ENCODE results near the gene ERC2.
"Not testable (repeated sequence)": the region's sequence is repeated elsewhere in the genome, so short reads cannot be mapped to it uniquely, and the experiment has no call there.

Gene ERC2

GRCh38 chr3:56076746-56077145 lies 391.5 kb downstream of the ERC2 start:
- DNase-seq (ENCODE audit: low read depth in 1 of 2, low spot score in 1 of 2): no peak

DNA sequence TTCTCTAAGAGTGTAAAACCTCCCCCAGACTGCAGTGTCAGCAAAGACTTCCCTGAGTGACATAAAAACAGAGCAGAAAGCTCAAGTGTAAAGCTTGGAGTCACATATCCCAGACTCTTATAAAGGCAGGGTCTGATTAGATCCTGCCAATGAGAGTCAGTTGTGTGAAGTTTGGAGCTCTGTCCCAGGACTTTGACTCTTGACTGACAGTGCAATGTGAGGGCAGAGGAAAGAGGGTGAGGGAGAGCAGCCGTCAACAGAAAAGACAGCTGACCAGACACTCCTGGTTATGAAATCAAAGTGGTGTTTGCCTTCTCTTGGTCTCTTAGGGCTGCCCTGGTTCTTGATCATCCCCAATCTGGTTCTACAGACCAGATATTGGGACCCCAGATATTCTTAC lies 393.2 kb downstream of the ERC2 start:
- no peak for DNase-seq (ENCODE audit: low read depth in 1 of 2, low spot score in 1 of 2)

GRCh38 chr3:56069766-56070165 lies 398.5 kb downstream of the ERC2 start:
- no peak for DNase-seq (ENCODE audit: low read depth in 1 of 2, low spot score in 1 of 2)

DNA sequence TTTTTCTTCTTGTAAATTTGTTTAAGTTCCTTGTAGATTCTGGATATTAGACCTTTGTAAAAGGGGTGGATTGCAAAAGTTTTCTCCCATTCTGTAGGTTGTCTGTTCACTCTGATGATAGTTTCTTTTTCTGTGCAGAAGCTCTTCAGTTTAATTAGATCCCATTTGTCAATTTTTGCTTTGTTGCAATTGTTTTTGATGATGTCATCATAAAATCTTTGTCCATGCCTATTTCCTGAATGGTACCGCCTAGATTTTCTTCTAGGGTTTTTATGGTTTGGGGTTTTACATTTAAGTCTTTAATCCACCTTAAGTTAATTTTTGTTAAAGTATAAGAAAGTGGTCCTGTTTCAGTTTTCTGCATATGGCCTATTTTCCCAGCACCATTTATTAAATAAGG lies 401.9 kb downstream of the ERC2 start:
- DNase-seq (ENCODE audit: low read depth in 1 of 2, low spot score in 1 of 2): not testable (repeated sequence)

DNA sequence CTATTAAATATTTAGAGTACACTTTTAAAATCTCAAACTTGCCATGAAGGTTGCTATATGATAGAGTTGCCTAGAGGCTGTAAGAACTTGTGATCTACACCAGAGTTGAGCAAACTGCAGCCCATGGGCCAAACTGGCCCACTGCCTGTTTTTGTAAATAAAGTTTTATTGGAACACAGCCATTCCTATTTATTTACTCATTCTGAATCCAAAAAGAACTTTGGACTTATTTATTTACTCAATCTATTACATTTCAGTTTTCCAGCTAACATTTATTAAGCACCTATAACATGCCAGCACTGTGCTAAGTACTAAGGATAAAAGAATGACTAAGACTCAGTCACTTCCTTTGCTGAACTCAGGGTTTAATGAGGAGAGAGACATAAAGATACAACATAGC lies 403.6 kb downstream of the ERC2 start:
- DNase-seq (ENCODE audit: low read depth in 1 of 2, low spot score in 1 of 2): no peak

DNA sequence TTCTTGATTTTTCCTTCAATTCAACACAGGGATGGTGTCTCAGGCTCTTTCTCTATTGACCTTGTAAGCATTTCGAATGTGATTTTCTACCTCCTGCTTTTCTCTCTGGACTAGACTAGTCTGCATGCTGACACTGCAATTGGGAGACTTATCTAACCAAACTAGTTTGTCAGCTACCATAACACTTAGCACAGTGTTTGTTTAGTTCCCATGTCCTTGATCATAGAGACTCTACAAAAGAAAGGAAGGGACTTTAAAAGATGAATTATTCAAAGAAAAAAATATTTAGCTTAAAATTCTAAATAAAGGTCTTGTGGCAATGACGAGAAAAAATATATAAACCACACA lies 407.0 kb downstream of the ERC2 start:
- DNase-seq (ENCODE audit: low read depth in 1 of 2, low spot score in 1 of 2): no peak

DNA sequence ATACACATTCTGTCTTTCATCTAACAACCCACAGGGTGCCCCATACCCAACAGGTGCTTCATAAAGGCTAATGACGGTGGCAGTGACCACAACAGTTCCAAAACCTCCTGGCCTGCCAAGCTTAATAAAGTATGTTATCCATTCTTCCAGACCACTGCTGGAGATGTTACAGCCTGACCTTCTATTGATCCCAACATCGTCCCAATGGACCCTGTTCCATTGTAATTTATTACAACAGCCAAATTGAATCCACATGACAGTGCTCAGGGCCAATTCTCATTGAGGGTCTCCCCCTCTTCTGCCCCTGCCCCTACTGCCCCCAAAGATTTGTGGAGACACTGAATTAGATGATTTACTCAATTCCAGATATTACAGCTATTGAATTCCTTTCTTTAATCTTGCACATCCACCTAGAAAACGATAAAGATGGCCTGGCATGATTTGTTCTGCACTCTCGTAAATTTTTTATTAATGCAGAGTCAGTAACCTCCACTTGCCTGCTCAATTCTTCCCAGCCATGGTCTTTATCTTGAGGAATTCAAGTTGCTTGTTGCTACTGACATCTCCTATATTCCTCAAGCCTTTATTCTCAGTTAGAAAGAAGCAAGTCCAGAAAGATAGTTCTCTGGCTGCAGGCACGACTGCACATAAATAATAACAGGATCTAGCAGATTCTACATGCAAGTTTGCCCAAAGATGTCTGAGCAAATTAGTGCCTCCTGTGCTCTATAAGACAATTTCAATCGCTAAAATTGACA lies 407.6 kb downstream of the ERC2 start:
- DNase-seq (ENCODE audit: low read depth in 1 of 2, low spot score in 1 of 2): no peak

- no peak for DNase-seq (ENCODE audit: low read depth in 1 of 2, low spot score in 1 of 2)
These were observed 408.5 kb downstream of the ERC2 start for GRCh38 chr3:56059731-56060130.

- DNase-seq (ENCODE audit: low read depth in 1 of 2, low spot score in 1 of 2): no peak
These were observed 412.3 kb downstream of the ERC2 start for GRCh38 chr3:56055951-56056350.

DNA sequence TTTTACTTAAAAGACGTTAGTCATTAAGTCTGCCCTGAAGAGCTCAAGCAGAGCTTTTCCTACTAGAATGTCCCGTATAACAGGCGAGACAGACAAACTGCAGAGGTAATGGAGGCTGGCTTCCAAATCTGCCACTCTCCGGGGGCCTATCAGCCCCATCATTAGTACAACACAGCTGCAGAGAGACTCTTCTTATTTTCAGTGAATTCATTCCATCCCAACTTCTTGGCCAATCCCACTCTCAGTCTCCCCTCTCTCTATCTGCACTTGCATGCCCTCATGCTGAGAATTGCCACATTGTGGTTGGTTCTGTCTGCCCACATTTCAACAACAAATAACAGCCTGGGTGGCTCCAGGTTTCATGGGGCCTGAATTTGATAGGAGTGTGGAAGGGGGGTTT lies 412.7 kb downstream of the ERC2 start:
- DNase-seq (ENCODE audit: low read depth in 1 of 2, low spot score in 1 of 2): no peak

DNA sequence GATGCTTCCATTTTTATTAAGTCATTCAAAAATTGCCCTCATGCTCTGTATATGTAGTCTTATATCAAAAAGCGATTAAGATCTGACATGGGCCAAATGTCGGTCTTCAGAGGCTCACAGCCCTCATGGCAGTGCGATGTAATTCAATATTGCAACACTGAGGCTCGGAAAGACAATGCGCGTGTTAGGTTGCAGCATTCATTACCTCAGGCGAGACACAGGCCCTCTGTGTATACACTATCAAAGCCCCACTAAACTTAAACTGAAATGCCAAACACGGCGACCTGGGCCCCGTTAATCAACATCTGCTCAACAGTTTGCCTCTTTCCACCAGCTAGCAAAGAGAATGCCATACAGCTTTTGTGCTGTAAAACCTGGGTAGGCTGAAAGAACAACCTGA lies 413.4 kb downstream of the ERC2 start:
- DNase-seq (ENCODE audit: low read depth in 1 of 2, low spot score in 1 of 2): no peak

DNA sequence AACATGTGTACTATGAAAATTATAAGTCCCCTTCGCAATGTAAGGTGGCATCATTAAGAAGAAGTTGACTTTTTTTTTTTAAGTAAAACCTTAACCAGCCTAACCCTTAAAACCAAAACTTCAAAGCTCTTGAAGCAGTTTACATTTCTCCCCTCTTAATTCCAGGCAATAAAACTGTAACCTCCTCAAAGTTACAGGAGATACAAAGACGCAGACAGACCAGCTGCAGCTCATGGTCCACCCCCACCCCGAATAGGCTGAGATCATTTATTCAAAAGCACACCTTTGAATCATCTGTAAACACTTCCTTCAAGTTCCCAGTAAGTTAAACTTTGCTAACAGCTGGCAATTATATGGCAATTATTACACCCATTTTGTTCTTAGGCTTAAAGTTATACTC lies 414.5 kb downstream of the ERC2 start:
- DNase-seq (ENCODE audit: low read depth in 1 of 2, low spot score in 1 of 2): no peak

- no peak for DNase-seq (ENCODE audit: low read depth in 1 of 2, low spot score in 1 of 2)
These were observed 416.1 kb downstream of the ERC2 start for GRCh38 chr3:56052188-56052587.

DNA sequence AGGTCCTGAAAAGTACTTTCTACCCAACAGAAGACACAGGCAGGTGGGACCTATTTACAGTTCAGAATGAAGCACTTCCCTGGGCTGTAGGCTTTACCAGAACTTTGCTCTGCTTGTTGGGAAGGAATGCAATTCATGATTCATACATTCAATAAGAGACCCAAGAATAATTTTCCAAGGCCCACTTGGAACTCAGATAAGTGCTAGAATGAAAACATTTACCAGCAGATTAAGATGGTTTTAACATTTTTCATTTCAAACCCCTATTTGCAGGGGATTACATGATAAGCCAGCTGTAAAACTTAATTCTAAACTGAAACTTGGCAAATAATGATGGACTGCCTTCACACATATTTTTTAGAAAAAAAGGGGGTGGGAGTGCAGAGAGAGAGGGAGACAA lies 417.2 kb downstream of the ERC2 start:
- DNase-seq (ENCODE audit: low read depth in 1 of 2, low spot score in 1 of 2): no peak

DNA sequence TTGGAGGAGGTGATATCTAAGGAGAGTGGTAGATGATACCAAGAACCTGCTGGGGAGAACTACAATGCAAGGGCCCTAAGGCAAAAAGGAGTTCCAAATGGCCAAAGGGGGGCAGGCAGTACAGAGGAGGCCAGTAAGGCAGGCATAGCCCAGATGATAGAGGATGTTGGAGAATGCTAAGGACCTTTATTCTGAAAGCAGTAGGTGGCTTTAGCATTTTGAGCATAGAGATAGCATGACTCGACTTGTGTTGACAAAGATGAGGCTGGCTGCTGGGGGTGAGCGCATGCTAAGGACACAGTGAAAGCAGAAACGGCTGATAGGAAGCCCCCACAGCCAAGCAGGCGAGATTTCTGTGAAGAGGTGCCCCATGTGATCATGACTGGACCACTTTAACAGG lies 419.3 kb downstream of the ERC2 start:
- DNase-seq (ENCODE audit: low read depth in 1 of 2, low spot score in 1 of 2): no peak

- no peak for DNase-seq (ENCODE audit: low read depth in 1 of 2, low spot score in 1 of 2)
These were observed 419.9 kb downstream of the ERC2 start for GRCh38 chr3:56048331-56048730.

DNA sequence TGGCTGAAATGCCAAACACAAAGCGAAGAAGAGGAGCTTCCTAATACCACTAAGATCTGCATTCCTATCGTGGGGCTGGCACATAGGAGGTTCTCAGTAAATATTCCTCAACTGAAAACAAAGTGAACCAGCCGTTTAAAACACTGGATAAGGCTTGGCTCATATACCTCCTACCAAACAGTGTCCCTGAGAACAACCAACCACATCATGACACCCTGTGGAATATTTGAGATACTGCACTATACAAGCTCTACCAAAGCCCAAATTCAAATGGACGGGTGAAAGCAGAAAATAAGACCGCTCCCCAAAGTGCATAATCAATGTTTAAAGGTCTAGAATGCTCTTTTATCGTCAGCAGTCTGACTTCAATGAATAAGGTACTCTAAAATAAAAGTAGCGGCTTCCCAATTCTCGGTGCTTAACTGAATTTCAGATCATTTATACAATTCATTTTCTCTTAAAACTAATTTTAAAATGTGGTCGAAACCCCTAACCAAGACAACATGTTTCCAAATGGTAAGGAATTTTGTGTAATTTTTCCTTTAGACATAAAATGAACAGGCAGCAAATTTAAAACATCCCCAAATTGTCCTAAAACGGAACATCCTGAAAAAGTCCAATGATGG lies 425.8 kb downstream of the ERC2 start:
- DNase-seq (ENCODE audit: low read depth in 1 of 2, low spot score in 1 of 2): no peak

- DNase-seq (ENCODE audit: low read depth in 1 of 2, low spot score in 1 of 2): no peak
These were observed 442.9 kb downstream of the ERC2 start for GRCh38 chr3:56025326-56025725.

DNA sequence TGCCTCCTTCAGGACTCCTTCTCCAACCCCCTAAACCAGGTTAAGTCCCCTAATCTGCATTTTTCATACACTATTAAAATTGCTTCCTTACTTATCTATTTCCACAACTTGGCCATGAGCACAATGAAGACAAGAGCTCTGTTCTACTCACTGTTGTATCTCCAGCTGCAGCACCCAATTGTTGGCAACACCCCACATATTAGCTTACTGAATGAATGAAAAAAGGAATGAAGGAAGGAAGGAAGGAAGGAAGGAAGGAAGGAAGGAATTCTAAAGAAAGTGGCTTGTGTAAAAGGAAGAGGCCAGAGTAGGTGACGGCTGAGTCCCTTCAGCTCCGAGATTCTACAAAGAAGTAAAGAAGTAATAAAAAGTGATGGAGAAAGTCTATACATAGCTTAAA lies 444.7 kb downstream of the ERC2 start:
- DNase-seq (ENCODE audit: low read depth in 1 of 2, low spot score in 1 of 2): no peak

DNA sequence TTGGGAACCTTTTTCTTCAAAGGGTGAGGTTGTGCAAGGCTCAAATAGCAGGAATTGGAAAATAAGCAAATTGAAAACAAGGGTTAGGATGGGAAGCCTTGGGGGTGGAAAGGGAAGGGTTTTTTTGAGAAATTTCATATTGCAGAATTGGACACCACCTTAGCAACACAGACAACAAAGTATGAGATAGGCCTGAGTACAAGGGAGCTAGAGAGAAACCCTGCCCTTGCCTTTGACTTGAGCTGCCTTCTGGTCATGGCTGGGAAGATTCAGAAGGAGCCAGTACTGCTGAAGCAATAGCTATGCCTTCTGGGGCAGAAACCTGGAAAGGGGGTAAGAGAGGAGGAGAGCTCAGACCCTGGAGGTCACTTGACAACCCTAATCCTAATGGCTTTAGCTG lies 445.6 kb downstream of the ERC2 start:
- DNase-seq (ENCODE audit: low read depth in 1 of 2, low spot score in 1 of 2): no peak

DNA sequence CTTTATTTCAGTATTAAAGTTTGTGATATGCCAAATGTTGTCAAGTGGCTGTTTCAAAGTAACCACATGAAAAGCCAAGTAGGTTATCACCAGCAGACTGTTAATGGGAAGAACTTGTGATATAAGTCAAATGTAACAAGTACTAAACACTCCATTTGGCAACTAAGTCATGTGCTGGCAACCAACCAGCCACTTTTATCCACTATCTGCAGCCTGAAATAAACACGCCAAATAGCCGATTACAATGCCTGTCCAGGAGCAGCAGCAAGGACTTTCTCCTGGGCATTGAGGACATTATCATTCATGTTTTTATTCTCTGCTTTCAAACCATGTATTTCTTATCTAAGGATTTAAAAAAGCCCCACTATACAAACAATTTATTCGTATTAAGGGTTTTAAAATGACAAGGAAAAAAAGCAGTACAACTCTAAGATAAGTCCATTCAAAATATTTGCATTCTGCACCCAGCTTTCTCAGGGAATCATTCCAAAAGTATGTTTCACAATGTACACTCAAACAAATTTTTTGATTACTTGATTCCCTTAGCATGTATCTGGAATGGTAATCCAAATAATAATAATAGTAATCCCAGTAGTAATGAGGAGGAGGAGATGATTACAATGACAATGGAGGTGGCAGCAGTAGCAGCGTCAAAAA lies 448.6 kb downstream of the ERC2 start:
- DNase-seq (ENCODE audit: low read depth in 1 of 2, low spot score in 1 of 2): no peak

- not testable (repeated sequence) for DNase-seq (ENCODE audit: low read depth in 1 of 2, low spot score in 1 of 2)
These were observed 452.9 kb downstream of the ERC2 start for GRCh38 chr3:56015374-56015773.

DNA sequence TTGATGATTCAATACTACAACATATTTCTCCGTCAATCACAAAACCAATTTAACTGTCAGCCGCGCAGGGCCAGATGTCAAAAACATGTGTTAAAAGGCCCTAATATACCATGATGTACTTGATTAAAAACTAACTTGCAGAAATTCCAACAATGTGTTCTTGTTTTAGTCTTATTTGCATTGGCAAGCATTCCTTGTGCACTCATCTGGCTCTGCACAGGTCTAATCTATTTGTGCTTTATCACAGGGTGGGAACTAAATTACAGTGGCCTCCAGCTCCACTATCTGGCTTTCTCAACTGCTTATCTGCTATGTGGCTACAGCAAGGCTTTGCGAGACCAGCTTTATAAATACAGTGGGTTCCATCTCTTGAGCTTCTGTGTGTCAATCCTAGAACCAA lies 455.5 kb downstream of the ERC2 start:
- no peak for DNase-seq (ENCODE audit: low read depth in 1 of 2, low spot score in 1 of 2)
